Activated CD4-positive, alpha-beta T cell treated with anti-CD3 and anti-CD28 coated beads, Interleukin-2, amount 10 ng/mL, durations not matched to agents 24 days and 14 days (primary cell): Measurements from ENCODE around the gene EIF2B2. TPM values are rescaled to one million over a fixed set of nuclear protein-coding genes. Genes with fewer than 3 reads are reported as not detected.

ENCODE experiments used
- DNase-seq: peaks from one replicate; pipeline ENCODE4 v3.0.0; 2022
- H3K27ac Mint-ChIP-seq: one replicate; pipeline ENCODE4 v1.8.0; 2022; ENCODE audit warnings: mild to moderate bottlenecking, mixed read lengths
- H3K27me3 Mint-ChIP-seq: one replicate; pipeline ENCODE4 v1.8.0; 2022; ENCODE audit warnings: mixed read lengths
- H3K36me3 Mint-ChIP-seq: one replicate; pipeline ENCODE4 v1.8.0; 2022; ENCODE audit warnings: low read depth, mild to moderate bottlenecking, mixed read lengths
- H3K4me1 Mint-ChIP-seq: one replicate; pipeline ENCODE4 v1.8.0; 2021; ENCODE audit warnings: mixed read lengths
- H3K4me3 Mint-ChIP-seq: one replicate; pipeline ENCODE4 v1.8.0; 2022; ENCODE audit warnings: mild to moderate bottlenecking, moderate library complexity, mixed read lengths
- H3K9me3 Mint-ChIP-seq: one replicate; pipeline ENCODE4 v1.8.0; 2021; ENCODE audit warnings: mixed read lengths
- intact Hi-C: fragments of 100-400 bp; cut with micrococcal nuclease; formaldehyde crosslinking; loops from one replicate; pipeline ENCODE4 v1.15.1; 2023
- total RNA-seq: library from RNA; stranded (reverse); gene quantifications from 2 replicates; pipeline ENCODE4 v1.2.3, GENCODE V29; 2022

The EIF2B2 gene
- total RNA-seq, 1 donor from 2014 or later: 53.3 TPM

GRCh38 chr14:74978416-74978947, 24.2 kb upstream of the EIF2B2 start:
- Mint-ChIP-seq H3K36me3 (no peaks in the 10 kb centered on the region), H3K4me1 (peaks cover 6% of the 10 kb centered on the region), H3K27ac (no peak overlapping the region), H3K27me3 (peaks cover 2% of the 10 kb centered on the region), H3K9me3 (no peaks in the 10 kb centered on the region), H3K4me3 (no peak overlapping the region)
- intact Hi-C loops: no loop called here
- no peak for DNase-seq

GRCh38 chr14:74979029-74979428, 23.7 kb upstream of the EIF2B2 start:
- H3K4me3 Mint-ChIP-seq: no peak overlapping the region
- H3K27ac Mint-ChIP-seq: no peak overlapping the region
- H3K4me1 Mint-ChIP-seq: peaks cover 4% of the 10 kb centered on the region
- H3K27me3 Mint-ChIP-seq: peaks cover 2% of the 10 kb centered on the region
- no peak for DNase-seq
- H3K36me3 Mint-ChIP-seq: no peaks in the 10 kb centered on the region
- H3K9me3 Mint-ChIP-seq: no peaks in the 10 kb centered on the region
- intact Hi-C loops: no loop called here

GRCh38 chr14:74979442-74980397, 23.0 kb upstream of the EIF2B2 start:
- Mint-ChIP-seq H3K9me3 (no peaks in the 10 kb centered on the region), H3K27me3 (peaks cover 2% of the 10 kb centered on the region), H3K4me3 (no peak overlapping the region), H3K4me1 (peaks cover 4% of the 10 kb centered on the region), H3K27ac (no peak overlapping the region), H3K36me3 (no peaks in the 10 kb centered on the region)
- intact Hi-C loops: no loop called here
- DNase-seq: no peak

GRCh38 chr14:74980398-74980730, 22.4 kb upstream of the EIF2B2 start:
- intact Hi-C loops: no loop called here

GRCh38 chr14:74980731-74981461, 21.8 kb upstream of the EIF2B2 start:
- no peak overlapping the region for H3K27ac Mint-ChIP-seq
- intact Hi-C loops: no loop called here
- no peaks in the 10 kb centered on the region for H3K36me3 Mint-ChIP-seq
- H3K9me3 Mint-ChIP-seq: no peaks in the 10 kb centered on the region
- no peak for DNase-seq
- peaks cover 2% of the 10 kb centered on the region for H3K27me3 Mint-ChIP-seq
- H3K4me1 Mint-ChIP-seq: peaks cover 4% of the 10 kb centered on the region
- H3K4me3 Mint-ChIP-seq: no peak overlapping the region

More at GRCh38 chr14:74980398-74980730, 22.4 kb upstream of the EIF2B2 start:
- Mint-ChIP-seq H3K4me3 (no peak overlapping the region), H3K9me3 (no peaks in the 10 kb centered on the region), H3K27me3 (peaks cover 2% of the 10 kb centered on the region), H3K27ac (no peak overlapping the region), H3K4me1 (peaks cover 4% of the 10 kb centered on the region), H3K36me3 (no peaks in the 10 kb centered on the region)
- DNase-seq: no peak

GRCh38 chr14:74981462-74981782, 21.3 kb upstream of the EIF2B2 start:
- intact Hi-C loops: no loop called here
- Mint-ChIP-seq H3K36me3 (no peaks in the 10 kb centered on the region), H3K27ac (no peak overlapping the region), H3K9me3 (no peaks in the 10 kb centered on the region), H3K4me1 (peaks cover 4% of the 10 kb centered on the region), H3K4me3 (no peak overlapping the region), H3K27me3 (peaks cover 2% of the 10 kb centered on the region)
- no peak for DNase-seq

- Mint-ChIP-seq H3K36me3 (no peaks in the 10 kb centered on the region), H3K27ac (no peak overlapping the region), H3K27me3 (peaks cover 2% of the 10 kb centered on the region), H3K4me1 (peaks cover 4% of the 10 kb centered on the region), H3K9me3 (no peaks in the 10 kb centered on the region), H3K4me3 (no peak overlapping the region)
- intact Hi-C loops: no loop called here
- no peak for DNase-seq
Measured at GRCh38 chr14:74981833-74982232, 20.9 kb upstream of the EIF2B2 start.

GRCh38 chr14:74982661-74983060, 20.1 kb upstream of the EIF2B2 start:
- Mint-ChIP-seq H3K4me3 (no peak overlapping the region), H3K27ac (no peak overlapping the region), H3K9me3 (no peaks in the 10 kb centered on the region), H3K27me3 (peaks cover 5% of the 10 kb centered on the region), H3K36me3 (no peaks in the 10 kb centered on the region), H3K4me1 (peaks cover 4% of the 10 kb centered on the region)
- no peak for DNase-seq
- intact Hi-C loops: no loop called here

- Mint-ChIP-seq H3K9me3 (no peaks in the 10 kb centered on the region), H3K27ac (no peak overlapping the region), H3K36me3 (no peaks in the 10 kb centered on the region), H3K4me3 (no peak overlapping the region), H3K27me3 (peaks cover 6% of the 10 kb centered on the region), H3K4me1 (peaks cover 4% of the 10 kb centered on the region)
- intact Hi-C loops: no loop called here
- no peak for DNase-seq
Measured at GRCh38 chr14:74983343-74983742, 19.4 kb upstream of the EIF2B2 start.

- peaks cover 4% of the 10 kb centered on the region for H3K4me1 Mint-ChIP-seq
- H3K4me3 Mint-ChIP-seq: no peak overlapping the region
- intact Hi-C loops: no loop called here
- no peaks in the 10 kb centered on the region for H3K9me3 Mint-ChIP-seq
- no peak overlapping the region for H3K27ac Mint-ChIP-seq
- DNase-seq: no peak
- no peaks in the 10 kb centered on the region for H3K36me3 Mint-ChIP-seq
- peaks cover 6% of the 10 kb centered on the region for H3K27me3 Mint-ChIP-seq
Measured at GRCh38 chr14:74984236-74985027, 18.3 kb upstream of the EIF2B2 start.

GRCh38 chr14:74985028-74985310, 17.8 kb upstream of the EIF2B2 start:
- Mint-ChIP-seq H3K27ac (no peak overlapping the region), H3K4me3 (no peak overlapping the region), H3K36me3 (no peaks in the 10 kb centered on the region), H3K4me1 (peaks cover 4% of the 10 kb centered on the region), H3K27me3 (peaks cover 6% of the 10 kb centered on the region), H3K9me3 (no peaks in the 10 kb centered on the region)
- DNase-seq: no peak
- intact Hi-C loops: no loop called here

- Mint-ChIP-seq H3K36me3 (no peaks in the 10 kb centered on the region), H3K4me1 (peaks cover 4% of the 10 kb centered on the region), H3K4me3 (no peak overlapping the region), H3K9me3 (no peaks in the 10 kb centered on the region), H3K27me3 (peaks cover 9% of the 10 kb centered on the region), H3K27ac (no peak overlapping the region)
- DNase-seq: no peak
- intact Hi-C loops: no loop called here
Measured at GRCh38 chr14:74985806-74986205, 16.9 kb upstream of the EIF2B2 start.

- no peak for DNase-seq
- Mint-ChIP-seq H3K36me3 (no peaks in the 10 kb centered on the region), H3K27ac (no peak overlapping the region), H3K4me1 (no peaks in the 10 kb centered on the region), H3K27me3 (peaks cover 9% of the 10 kb centered on the region), H3K9me3 (no peaks in the 10 kb centered on the region), H3K4me3 (no peak overlapping the region)
- intact Hi-C loops: no loop called here
Measured at GRCh38 chr14:74988131-74988530, 14.6 kb upstream of the EIF2B2 start.

- Mint-ChIP-seq H3K4me3 (no peak overlapping the region), H3K27me3 (peaks cover 7% of the 10 kb centered on the region), H3K4me1 (no peaks in the 10 kb centered on the region), H3K9me3 (no peaks in the 10 kb centered on the region), H3K27ac (no peak overlapping the region), H3K36me3 (no peaks in the 10 kb centered on the region)
- intact Hi-C loops: no loop called here
- DNase-seq: no peak
Measured at GRCh38 chr14:74988993-74989392, 13.7 kb upstream of the EIF2B2 start.
